ENCODE results near the gene CYTH1.
A peak's percentile ranks its signal among the peaks of the same experiment; 100 is the strongest.

The CYTH1 gene

DNA sequence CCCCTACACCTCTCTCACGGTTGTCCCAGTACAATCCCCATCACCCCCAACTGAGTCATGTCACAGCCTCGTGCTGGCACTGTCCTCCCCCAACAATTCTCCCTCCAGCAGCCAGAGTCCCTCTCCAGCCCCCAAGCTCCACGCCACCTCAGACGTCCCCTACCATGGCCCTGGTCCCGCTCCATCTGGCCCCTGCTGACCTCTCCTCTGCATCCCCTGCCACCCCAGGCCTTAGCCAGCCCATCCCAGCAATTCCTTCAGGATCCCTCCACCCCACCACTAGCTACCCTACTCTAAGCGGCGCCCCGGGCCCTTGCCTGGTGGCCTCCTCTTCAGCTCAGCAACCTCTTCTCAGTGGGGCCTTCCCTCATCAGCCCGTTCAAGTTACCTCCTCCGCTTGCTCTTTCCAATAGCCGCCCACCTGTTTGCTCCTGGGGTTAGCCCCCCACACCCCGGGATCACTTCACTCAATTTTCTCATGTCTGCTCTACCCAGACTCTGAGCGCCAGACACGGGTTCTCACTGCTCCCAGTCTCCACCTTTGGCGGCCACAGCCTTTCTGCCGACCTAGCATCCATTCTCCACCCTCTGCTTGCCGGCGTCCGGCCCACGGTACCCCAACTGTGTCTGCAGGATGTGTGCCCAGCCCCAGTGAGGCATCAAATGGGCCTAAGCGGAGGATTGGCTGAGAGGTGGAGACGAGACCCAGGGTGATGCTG is 112.7 kb downstream of the CYTH1 start:
- no peak for DNase-seq

DNA sequence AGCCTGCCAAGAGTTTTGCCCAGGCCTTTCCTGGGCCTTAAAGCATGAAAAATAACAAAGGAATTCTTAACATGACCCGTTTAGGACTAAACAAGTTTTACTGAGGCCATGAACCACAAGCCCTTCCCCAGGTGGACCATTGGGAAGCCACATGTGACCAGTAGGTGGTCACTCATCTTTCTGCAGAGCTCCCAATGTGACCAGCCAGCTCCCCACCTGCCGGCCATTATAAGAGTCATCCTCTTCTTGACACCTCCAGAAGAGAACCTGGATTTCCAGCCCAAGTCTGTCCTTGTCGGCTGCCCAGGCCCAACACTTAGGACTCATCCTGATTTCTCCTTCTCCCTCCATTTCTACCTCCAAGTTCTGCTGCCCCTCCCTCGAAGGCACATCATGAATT is 113.2 kb downstream of the CYTH1 start:
- DNase-seq = no peak

DNA sequence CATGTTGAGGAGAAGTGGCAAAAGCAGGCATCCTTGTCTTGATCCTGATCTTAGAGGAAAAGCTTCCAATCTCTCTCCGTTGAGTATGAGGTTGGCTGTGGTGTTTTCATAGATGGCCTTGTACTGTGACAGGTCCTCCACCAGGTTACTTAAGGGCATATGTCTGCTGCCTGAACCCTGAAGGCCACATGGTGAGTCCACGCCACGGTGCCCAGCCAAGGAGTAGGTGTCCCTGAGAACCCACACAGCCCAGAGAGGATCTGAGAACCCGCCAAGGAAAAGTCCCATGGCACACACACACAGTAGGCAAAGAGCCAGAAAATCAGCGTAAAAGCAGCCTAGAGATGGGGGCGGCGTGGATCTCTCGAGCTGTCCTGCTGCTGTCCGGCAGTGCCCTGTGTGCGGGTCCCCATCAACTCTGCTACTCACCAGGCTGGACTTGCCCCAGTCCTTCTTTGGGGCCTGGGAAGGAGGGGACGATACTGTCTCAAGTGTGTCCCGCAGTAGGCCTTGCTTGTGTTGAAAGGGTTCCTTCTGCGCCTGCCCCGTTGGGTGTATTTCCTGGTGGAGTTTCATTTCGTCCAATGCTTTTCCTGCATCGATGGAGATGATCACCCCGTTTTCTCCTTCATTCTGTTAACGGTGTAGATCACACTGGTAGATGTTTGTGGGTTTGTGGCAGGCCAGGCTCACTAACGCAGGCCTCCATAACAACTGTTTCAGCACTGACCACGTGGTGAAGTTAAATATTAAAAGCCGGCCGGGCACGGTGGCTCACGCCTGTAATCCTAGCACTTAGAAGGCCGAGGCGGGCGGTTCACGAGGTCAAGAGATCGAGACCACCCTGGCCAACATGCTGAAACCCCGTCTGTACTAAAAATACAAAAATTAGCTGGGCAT is 114.1 kb downstream of the CYTH1 start:
- DNase-seq = no peak

DNA sequence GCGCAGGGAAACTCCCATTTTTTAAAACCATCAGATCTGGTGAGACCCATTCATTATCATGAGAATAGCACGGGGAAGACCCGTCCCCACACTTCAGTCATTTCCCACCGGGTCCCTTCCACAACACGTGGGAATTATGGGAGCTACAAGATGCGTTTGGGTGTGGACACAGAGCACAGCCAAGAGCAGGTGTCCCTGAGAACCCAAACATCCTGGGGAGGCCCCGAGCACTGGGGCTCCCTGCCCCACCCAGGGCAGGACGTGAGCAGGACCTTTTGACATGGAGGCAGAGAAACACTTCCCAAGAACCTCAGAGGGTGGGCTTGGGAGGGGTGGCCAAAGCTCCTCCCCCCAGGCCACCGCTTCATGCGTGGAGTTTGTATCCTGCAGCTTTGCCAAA is 115.0 kb downstream of the CYTH1 start:
- DNase-seq = no peak

GRCh38 chr17:78665952-78666920 is 115.8 kb downstream of the CYTH1 start:
- DNase-seq = peak; percentile 51 to 77

- no peak for DNase-seq
These were observed 116.6 kb downstream of the CYTH1 start for GRCh38 chr17:78665387-78665951.

GRCh38 chr17:78664476-78665386 is 117.3 kb downstream of the CYTH1 start:
- no peak for DNase-seq

GRCh38 chr17:78661093-78661770 is 120.8 kb downstream of the CYTH1 start:
- DNase-seq = no peak

- DNase-seq = no peak
These were observed 122.5 kb downstream of the CYTH1 start for GRCh38 chr17:78659546-78659945.

GRCh38 chr17:78658281-78658785 is 123.7 kb downstream of the CYTH1 start:
- no peak for DNase-seq

- no peak for DNase-seq
These were observed 126.7 kb downstream of the CYTH1 start for GRCh38 chr17:78655251-78655940.

DNA sequence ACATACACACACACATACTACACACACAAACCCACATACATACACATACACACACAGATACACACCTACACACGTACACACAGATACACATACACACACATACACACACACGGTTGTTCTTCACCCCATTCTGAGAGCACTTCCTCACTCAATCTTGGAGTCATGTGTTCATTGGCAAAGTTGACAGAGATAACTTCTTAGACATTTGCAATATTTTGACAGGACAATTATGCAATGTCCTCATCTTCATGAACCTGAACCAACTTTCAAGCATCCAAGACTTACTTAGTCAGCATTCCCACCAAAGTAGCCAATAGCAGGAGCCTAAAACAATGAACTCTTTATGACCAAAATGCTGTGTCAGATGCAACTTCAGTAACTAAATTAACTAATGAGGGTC is 127.7 kb downstream of the CYTH1 start:
- DNase-seq = no peak

DNA sequence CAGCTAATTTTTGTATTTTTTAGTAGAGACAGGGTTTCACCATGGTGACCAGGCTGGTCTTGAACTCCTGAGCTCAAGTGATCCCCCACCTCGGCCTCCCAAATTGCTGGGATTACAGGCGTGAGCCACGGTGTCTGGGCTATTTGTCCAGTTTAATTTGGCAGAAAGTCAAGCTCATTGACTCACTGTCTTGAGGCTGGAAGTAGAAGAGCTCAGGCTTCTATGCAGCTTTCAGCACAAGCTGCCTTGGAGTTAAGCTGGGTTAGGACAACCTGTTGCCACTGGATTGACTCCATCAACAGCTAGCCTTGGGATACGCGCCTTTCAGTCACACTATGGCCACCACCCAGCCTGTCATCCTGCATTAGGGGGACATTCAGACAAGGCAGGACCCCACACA is 128.7 kb downstream of the CYTH1 start:
- DNase-seq = no peak

- DNase-seq = no peak
These were observed 129.2 kb downstream of the CYTH1 start for GRCh38 chr17:78652913-78653312.

DNA sequence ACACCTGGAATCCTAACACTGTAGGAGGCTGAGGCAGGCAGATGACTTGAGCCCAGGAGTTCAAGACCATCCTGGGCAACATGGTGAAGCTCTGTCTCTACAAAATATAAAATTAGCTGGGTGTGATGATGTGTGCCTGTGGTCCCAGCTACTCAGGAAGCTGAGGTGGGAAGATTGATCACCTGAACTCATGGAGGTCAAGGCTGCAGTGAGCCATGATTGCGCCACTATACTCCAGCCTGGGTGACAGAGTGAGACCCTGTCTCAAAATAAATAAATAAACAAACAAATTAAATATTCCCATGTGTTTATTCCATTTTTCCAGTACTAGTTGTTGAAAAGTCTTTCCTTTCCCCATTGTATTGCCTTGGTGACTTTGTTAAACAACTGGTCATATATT is 130.0 kb downstream of the CYTH1 start:
- no peak for DNase-seq

DNA sequence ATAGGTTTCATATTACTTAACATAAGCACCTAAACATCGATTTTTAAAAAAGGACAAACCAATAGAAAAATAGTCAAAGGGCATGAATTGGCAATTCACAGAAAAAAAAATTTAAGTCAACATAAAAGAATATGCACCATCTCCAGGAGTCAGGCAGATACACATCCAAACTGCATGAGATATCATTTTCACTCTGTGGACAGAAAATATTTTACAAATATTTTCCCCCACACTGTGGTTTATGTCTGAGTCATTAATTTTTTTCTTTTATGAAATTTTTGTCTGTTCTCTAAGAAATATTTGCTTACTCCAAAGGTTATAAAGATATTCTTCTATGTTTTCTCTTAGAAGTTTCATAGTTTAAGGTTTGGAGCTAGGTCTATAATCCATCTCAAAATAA is 130.5 kb downstream of the CYTH1 start:
- DNase-seq = no peak

- DNase-seq = no peak
These were observed 131.9 kb downstream of the CYTH1 start for GRCh38 chr17:78650093-78650715.

GRCh38 chr17:78648293-78648692 is 133.8 kb downstream of the CYTH1 start:
- DNase-seq = no peak

GRCh38 chr17:78647032-78647431 is 135.0 kb downstream of the CYTH1 start:
- DNase-seq = no peak
